DOHH2 (cell line): Measurements from ENCODE around the gene ABCB1.

Experiments used
- H3F3A ChIP-seq: fragments of 200-600 bp; sonication (generic), shearing (Covaris generic); 2 replicates; pipeline ENCODE4 v1.6.0; 2016; ENCODE audit warnings: antibody characterized with exemption, mild to moderate bottlenecking; ENCODE audit not compliant: control insufficient read depth, insufficient read depth
- H3K27ac ChIP-seq: fragments of 200-600 bp; sonication (generic); 2 replicates; pipeline ENCODE4 v1.5.1; 2014; ENCODE audit warnings: low read depth, mild to moderate bottlenecking, low read length, moderate library complexity
- H3K27me3 ChIP-seq: fragments of 200-600 bp; sonication (generic); 2 replicates; pipeline ENCODE4 v1.6.1; 2014; ENCODE audit warnings: mild to moderate bottlenecking, low read length, mixed read lengths; ENCODE audit not compliant: control insufficient read depth
- H3K36me3 ChIP-seq: fragments of 200-600 bp; sonication (generic); 2 replicates; pipeline ENCODE4 v1.6.1; 2014; ENCODE audit warnings: mild to moderate bottlenecking, low read length, moderate library complexity, mixed read lengths; ENCODE audit not compliant: control insufficient read depth
- H3K4me1 ChIP-seq: fragments of 200-600 bp; sonication (generic); 2 replicates; pipeline ENCODE4 v1.6.1; 2014; ENCODE audit warnings: mild to moderate bottlenecking, low read length, mixed read lengths; ENCODE audit not compliant: control insufficient read depth
- H3K4me2 ChIP-seq: fragments of 200-600 bp; sonication (generic); 2 replicates; pipeline ENCODE4 v1.6.0; 2014; ENCODE audit warnings: mild to moderate bottlenecking, low read length, moderate library complexity
- H3K4me3 ChIP-seq: fragments of 200-600 bp; sonication (generic); 2 replicates; pipeline ENCODE4 v1.5.1; 2014; ENCODE audit warnings: mild to moderate bottlenecking, low read length, mixed read lengths
- H3K79me2 ChIP-seq: fragments of 200-600 bp; sonication (generic); 2 replicates; pipeline ENCODE4 v1.6.1; 2014; ENCODE audit warnings: mild to moderate bottlenecking, low read length, mixed read lengths; ENCODE audit not compliant: control insufficient read depth
- H3K9me2 ChIP-seq: fragments of 200-600 bp; sonication (generic); replicated peaks from 2 replicates; pipeline ENCODE4 v1.6.1; 2014; ENCODE audit warnings: mild to moderate bottlenecking, low read length, mixed read lengths; ENCODE audit not compliant: control insufficient read depth
- H3K9me3 ChIP-seq: fragments of 200-600 bp; sonication (generic); 2 replicates; pipeline ENCODE4 v1.6.1; 2014; ENCODE audit warnings: antibody characterized with exemption, low read length, mixed read lengths; ENCODE audit not compliant: control insufficient read depth, insufficient read depth
- H4K20me1 ChIP-seq: fragments of 200-600 bp; sonication (generic); 2 replicates; pipeline ENCODE4 v1.6.0; 2014; ENCODE audit warnings: low read depth, mild to moderate bottlenecking, antibody characterized with exemption, low read length, moderate library complexity; ENCODE audit not compliant: control insufficient read depth, insufficient read depth
- EZH2phosphoT487 ChIP-seq: fragments of 200-600 bp; sonication (generic); IDR thresholded peaks from 2 replicates; pipeline ENCODE4 v1.6.1; 2017; ENCODE audit warnings: borderline replicate concordance, mild to moderate bottlenecking, antibody characterized with exemption, low read length, moderate library complexity, mixed read lengths
- TF ChIP-seq, protein P1 (sequence below): fragments of 200-600 bp; sonication (generic); IDR thresholded peaks from one replicate; pipeline ENCODE4 v1.5.1; 2014; ENCODE audit warnings: antibody characterized with exemption, mild to moderate bottlenecking, low read depth, low read length; ENCODE audit not compliant: poor library complexity, severe bottlenecking

The ABCB1 gene

DNA sequence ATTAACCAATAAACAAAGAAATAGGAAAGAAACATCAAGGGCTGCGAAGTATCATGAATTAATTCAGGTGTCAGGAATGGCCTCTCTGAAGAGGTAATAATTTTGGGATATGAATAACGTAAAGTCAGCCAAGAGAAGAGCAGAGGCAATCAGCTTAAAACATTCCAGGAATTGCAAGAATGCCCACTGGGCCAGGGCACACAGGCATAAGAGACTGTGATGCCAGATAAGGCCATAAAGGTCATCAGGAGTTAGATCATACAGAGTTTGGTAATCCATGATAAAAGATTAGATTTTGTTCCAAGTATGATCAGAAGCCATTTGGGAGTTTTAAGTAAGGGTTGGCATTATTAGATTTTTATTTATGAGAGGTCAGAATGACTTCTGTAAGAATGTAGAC is 72.0 kb downstream of the ABCB1 start:
- H3F3A ChIP-seq: no peaks in the 10 kb centered on the region
- peaks cover 3% of the 10 kb centered on the region; the same call in 1 of the 2 replicates for H3K27me3 ChIP-seq
- no peak overlapping the region for H3K27ac ChIP-seq
- no peaks in the 10 kb centered on the region for H3K9me2 ChIP-seq
- H3K4me3 ChIP-seq: no peak overlapping the region
- no peak overlapping the region for H3K4me2 ChIP-seq
- TF ChIP-seq, protein P1, sequence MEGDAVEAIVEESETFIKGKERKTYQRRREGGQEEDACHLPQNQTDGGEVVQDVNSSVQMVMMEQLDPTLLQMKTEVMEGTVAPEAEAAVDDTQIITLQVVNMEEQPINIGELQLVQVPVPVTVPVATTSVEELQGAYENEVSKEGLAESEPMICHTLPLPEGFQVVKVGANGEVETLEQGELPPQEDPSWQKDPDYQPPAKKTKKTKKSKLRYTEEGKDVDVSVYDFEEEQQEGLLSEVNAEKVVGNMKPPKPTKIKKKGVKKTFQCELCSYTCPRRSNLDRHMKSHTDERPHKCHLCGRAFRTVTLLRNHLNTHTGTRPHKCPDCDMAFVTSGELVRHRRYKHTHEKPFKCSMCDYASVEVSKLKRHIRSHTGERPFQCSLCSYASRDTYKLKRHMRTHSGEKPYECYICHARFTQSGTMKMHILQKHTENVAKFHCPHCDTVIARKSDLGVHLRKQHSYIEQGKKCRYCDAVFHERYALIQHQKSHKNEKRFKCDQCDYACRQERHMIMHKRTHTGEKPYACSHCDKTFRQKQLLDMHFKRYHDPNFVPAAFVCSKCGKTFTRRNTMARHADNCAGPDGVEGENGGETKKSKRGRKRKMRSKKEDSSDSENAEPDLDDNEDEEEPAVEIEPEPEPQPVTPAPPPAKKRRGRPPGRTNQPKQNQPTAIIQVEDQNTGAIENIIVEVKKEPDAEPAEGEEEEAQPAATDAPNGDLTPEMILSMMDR: no peak
- TF ChIP-seq EZH2phosphoT487: no peak
- no peaks in the 10 kb centered on the region for H3K36me3 ChIP-seq
- H4K20me1 ChIP-seq: no peaks in the 10 kb centered on the region
- H3K79me2 ChIP-seq: no peaks in the 10 kb centered on the region
- H3K4me1 ChIP-seq: no peaks in the 10 kb centered on the region
- H3K9me3 ChIP-seq: no peaks in the 10 kb centered on the region

DNA sequence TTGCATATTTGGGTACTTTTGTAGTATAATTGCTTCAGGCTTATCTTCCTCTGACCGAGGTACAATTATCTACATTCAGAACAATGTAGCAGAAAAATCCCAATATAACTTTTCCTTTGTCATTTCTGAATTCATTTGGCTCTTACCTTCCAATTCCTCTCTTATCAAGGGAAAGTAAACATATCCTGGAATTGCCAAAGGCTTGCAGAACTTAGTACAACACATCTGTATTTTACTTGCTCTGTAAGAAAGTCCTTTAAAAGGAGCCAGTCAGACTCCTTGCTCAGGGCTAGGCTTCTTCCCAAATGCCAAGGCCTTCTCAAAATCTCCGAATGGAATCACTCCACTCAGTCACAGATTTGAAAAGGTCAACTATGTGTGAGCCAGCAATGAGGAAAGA is 81.9 kb downstream of the ABCB1 start:
- H3K4me3 ChIP-seq: no peak overlapping the region
- H3K27me3 ChIP-seq: no peaks in the 10 kb centered on the region
- H4K20me1 ChIP-seq: no peaks in the 10 kb centered on the region
- H3K4me1 ChIP-seq: no peaks in the 10 kb centered on the region
- no peak overlapping the region for H3K27ac ChIP-seq
- no peaks in the 10 kb centered on the region for H3K9me2 ChIP-seq
- H3K79me2 ChIP-seq: no peaks in the 10 kb centered on the region
- H3K9me3 ChIP-seq: no peaks in the 10 kb centered on the region
- H3F3A ChIP-seq: no peaks in the 10 kb centered on the region
- TF ChIP-seq, protein P1: no peak
- TF ChIP-seq EZH2phosphoT487: no peak
- no peak overlapping the region for H3K4me2 ChIP-seq
- no peaks in the 10 kb centered on the region for H3K36me3 ChIP-seq

DNA sequence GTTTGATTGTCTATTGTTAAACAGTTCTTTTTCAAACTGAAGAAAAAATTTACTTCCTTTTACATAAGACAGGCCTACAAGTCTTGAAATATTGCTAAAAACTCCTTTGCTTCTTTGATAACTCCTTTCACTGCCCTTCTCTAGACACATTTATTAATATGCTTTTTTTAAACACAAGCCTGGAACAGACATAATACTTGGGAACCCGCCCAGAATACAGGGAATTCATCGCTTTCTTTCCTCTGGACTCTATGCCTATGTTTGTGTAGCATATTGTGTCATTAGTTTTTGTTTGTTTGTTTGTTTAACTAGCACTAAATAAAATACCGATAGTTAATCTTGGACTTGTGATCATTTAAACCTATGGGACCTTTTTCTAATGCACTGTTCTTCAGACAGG is 82.8 kb downstream of the ABCB1 start:
- no peak for TF ChIP-seq EZH2phosphoT487
- TF ChIP-seq, protein P1: no peak
- H3K4me1 ChIP-seq: no peaks in the 10 kb centered on the region

More for the DNA sequence above, 82.8 kb downstream of the ABCB1 start:
- no peaks in the 10 kb centered on the region for H3F3A ChIP-seq
- H3K27me3 ChIP-seq: no peaks in the 10 kb centered on the region
- H3K9me3 ChIP-seq: no peaks in the 10 kb centered on the region
- H3K27ac ChIP-seq: no peak overlapping the region
- H3K4me3 ChIP-seq: no peak overlapping the region
- H3K79me2 ChIP-seq: no peaks in the 10 kb centered on the region
- H3K9me2 ChIP-seq: no peaks in the 10 kb centered on the region
- H3K4me2 ChIP-seq: no peak overlapping the region
- H3K36me3 ChIP-seq: no peaks in the 10 kb centered on the region
- no peaks in the 10 kb centered on the region for H4K20me1 ChIP-seq
